Endothelial cell of coronary artery (primary cell): ENCODE measurements around the gene TAGLN. TPM values are rescaled to one million over a fixed set of nuclear protein-coding genes. Genes with fewer than 3 reads are reported as not detected.

Experiments
- total RNA-seq: library from RNA; depleted of rRNA; stranded (reverse); fragments of >200 nt; gene quantifications from 2 replicates; pipeline ENCODE4 v1.2.3, GENCODE V29; 2014

TAGLN gene
- total RNA-seq = 334 and 1,979 TPM in 2 replicates

GRCh38 chr11:117199053-117199915, at the start of gene TAGLN:
TSS of gene TAGLN (plus strand) at chr11:117199370. CDS start at chr11:117203014, 3,644 bp downstream.

DNA sequence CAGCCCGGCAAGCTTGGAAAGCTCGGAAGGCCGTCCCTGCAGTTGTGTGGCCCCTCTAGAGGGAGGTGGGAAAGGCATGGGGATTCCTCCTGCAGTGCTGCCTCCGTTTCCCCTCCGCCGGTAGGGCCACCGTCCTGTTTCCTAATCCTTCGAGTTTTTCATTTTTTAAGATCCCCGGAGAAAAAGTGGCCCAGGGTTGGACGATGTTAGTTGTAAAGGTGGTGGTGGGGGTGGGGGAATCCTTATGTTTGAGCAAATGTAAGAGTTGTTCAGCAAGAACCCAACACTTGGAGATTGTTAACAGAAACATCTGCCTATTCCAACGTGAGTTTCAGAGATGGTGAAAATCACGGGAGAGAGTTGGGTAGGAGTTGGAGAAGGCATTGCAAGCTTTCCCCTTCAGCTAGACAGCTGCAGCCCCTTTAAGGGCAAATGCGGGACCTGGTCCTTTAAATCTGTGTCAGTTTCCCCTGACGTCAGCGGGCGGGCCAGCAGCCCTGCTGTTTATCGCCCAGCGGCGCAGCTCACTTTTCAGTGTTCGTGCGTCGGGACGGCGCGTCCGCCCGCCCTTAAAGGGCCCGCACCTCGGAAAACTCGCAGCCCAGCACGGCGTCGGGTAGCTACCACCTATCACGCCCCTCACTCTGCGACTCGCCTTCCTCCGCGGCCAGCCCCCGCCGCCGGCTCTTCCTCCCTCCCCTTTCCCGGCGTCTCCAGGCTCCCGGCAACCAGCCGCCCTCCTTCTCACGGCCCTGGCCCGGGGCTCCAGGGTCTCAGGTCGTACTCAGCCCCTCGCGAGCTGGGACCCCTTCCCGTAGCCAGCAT, 20.7 kb upstream of the TAGLN start, which contains the start of gene SIDT2:
SIDT2 (plus strand) TSS at position 534 of the 825 bp plus-strand sequence. CDS start 521 bp downstream, outside the sequence.

GRCh38 chr11:117231842-117232091, 32.6 kb downstream of the TAGLN start, which contains the start of gene PCSK7:
TSS of gene PCSK7 (minus strand) at chr11:117232073. CDS start at chr11:117229844, 2,229 bp downstream.

GRCh38 chr11:117232092-117232878, 33.1 kb downstream of the TAGLN start, which contains the start of gene RNF214:
TSS of gene RNF214 (plus strand) at chr11:117232671. CDS start at chr11:117234273, 1,602 bp downstream.

Other genes with a start within 250 kb of the TAGLN start
- 7.5 and 10.8 TPM in 2 replicates for gene SIK3, start 100.9 kb upstream of the TAGLN start, total RNA-seq
- gene PAFAH1B2, start 55.1 kb upstream of the TAGLN start, total RNA-seq = 167 and 169 TPM in 2 replicates
- gene SIDT2, start 20.6 kb upstream of the TAGLN start, total RNA-seq = 8.3 and 16.6 TPM in 2 replicates
- 45.5 and 53.2 TPM in 2 replicates for gene PCSK7, start 32.7 kb downstream of the TAGLN start, total RNA-seq
- 7.5 and 10.6 TPM in 2 replicates for gene RNF214, start 33.3 kb downstream of the TAGLN start, total RNA-seq
- 1.8 and 2.5 TPM in 2 replicates for gene BACE1-AS, start 92.0 kb downstream of the TAGLN start, total RNA-seq
- gene BACE1, start 116.9 kb downstream of the TAGLN start, total RNA-seq = 7.9 and 11.7 TPM in 2 replicates
- gene CEP164, start 128.5 kb downstream of the TAGLN start, total RNA-seq = 26.2 and 29.4 TPM in 2 replicates